Activated T-cell treated with anti-CD3 and anti-CD28 coated beads for 1 hour (primary cell): ENCODE measurements around the gene HEG1.
"Not testable (repeated sequence)": the region's sequence is repeated elsewhere in the genome, so short reads cannot be mapped to it uniquely, and the experiment has no call there.

Experiments
- DNase-seq: peaks from one replicate; pipeline ENCODE4 v3.0.0-alpha.2; 2020; ENCODE audit warnings: low read depth

HEG1 gene

DNA sequence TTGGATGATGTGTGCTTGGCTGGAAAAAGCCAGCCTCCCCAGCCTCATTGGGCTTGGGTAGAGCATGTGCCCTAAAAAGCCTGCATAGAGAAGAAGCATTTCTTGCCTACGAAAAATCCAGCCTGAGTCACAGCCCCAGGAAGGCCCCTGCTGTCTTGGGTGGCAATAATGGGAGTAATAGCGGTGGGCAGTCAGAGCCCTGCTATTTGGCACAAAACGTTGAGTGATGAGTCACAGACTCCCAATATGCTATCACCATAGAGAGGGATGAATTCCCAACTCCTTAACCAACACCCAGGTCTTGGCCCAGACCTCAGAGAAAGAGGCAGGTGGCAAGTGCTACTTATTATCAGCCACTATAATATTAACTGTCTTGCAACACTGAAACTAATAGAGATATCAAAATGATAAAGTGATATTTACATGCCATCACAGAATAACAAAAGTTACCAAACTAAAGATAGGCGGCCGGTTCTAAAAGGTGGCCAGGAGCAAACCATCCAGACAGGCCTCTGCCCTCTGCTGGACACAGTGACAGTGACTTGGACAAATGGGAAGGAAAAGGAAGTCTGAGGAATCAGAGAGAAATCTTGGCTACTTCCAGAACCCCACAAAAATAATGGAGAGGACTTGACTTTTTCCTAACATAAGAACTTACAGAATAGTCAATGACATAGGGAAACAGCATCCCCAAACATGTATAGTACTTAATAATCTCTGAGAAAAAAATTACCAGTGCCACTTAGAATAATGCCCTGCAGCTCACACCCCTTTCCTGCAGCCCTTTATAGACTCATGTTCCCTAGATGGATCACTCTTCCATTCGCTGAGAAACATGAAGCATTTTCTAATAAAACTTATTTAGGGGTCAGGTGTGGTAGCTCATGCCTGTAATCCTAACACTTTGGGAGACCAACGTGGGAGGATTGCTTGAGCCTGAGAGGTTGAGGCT is 69.3 kb downstream of the HEG1 start:
- no peak for DNase-seq

DNA sequence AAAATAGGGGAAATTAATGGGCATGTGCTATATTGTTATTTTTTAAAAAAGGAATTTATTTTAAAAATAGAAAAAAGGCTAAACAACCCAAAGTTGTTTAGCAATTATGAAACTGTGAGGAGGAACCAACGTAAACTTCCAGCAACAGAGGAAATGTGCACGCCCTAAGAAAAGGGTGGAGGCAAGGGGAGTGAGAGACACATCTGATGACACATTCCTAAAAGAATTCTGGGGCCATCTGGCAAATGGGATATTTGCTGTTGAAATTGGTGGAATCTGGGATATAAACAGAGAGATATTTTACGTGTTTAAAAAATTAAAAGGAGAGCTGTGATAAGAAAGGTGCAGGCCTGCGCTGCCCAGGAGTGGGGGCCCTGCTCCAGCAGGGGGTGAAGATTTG is 70.4 kb downstream of the HEG1 start:
- no peak for DNase-seq

- DNase-seq = no peak
Measured at GRCh38 chr3:124984754-124985153, 71.0 kb downstream of the HEG1 start.

DNA sequence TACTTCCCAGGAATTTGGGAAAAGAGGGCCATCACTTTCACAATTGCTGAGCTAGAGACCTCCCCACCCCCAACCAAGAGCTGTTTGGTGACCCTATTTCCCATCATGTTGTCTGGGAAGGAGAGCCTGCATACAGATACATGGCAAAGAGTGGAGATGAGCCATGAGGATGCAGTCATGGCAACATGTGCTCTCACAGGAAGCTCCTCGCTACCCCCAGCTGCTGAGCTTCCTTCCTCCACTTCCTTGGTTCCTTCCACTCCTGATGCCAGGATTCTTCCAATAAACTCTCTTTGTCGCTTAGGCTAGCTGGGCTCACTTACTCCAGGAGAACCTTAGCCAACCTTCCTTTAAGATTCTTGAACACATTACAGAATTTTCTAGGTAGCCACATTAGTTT is 72.9 kb downstream of the HEG1 start:
- no peak for DNase-seq

DNA sequence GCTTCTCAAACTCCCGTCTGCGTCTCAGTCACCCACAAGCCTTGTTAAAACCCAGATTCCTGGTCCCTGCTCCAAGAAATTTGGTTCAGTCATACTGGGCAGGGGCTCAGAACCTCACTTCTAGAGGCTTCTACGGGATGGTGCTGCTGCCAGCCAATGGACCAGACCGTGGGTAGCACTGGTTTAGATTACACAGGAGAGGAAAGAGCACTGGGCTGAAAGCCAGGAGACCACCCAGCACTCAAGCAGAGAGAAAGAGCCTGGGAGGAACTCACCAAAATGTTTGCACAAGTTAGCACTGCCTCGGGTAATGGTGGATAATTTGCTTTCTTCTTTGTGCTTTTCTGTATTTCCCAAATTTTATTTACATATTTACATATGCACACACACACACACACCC is 74.3 kb downstream of the HEG1 start:
- DNase-seq = no peak

DNA sequence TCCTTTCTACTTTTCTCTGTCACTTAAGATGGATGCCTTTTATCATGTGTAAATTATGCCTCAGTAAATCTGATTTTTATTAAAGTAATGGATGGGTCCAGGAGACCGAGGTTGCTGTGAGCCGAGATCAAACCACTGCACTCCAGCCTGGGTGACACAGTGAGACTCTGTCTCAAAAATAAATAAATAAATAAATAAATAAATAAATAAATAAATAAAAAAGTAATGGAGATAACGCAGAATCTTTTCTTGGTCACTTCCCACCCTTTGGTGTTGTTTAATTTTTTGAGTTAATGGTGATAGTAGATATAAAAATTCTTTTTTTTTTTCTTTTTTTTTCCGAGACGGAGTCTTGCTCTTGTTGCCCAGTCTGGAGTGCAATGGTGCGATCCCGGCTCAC is 77.2 kb downstream of the HEG1 start:
- no peak for DNase-seq

- no peak for DNase-seq
Measured at GRCh38 chr3:124976383-124976782, 79.4 kb downstream of the HEG1 start.

GRCh38 chr3:124974691-124975090 is 81.1 kb downstream of the HEG1 start:
- DNase-seq = no peak

DNA sequence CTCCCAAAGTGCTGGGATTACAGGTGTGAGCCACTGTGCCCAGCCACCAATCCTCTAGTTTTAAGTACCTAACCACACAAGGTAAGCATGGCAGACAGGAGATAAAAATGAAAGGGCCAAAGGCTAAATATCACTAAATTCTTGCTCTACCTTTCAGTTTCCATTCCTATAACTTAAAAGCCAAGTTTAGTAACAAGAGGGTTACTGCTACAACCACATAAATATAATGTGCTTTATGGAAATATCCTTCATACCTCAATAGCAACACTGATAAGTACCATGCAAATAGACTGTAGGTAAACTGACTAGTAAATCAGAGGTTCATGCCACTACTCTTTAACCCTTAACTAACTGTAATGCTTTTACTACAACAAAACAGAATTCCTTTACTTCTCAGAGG is 82.5 kb downstream of the HEG1 start:
- no peak for DNase-seq

- no peak for DNase-seq
Measured at GRCh38 chr3:124972457-124972856, 83.3 kb downstream of the HEG1 start.

DNA sequence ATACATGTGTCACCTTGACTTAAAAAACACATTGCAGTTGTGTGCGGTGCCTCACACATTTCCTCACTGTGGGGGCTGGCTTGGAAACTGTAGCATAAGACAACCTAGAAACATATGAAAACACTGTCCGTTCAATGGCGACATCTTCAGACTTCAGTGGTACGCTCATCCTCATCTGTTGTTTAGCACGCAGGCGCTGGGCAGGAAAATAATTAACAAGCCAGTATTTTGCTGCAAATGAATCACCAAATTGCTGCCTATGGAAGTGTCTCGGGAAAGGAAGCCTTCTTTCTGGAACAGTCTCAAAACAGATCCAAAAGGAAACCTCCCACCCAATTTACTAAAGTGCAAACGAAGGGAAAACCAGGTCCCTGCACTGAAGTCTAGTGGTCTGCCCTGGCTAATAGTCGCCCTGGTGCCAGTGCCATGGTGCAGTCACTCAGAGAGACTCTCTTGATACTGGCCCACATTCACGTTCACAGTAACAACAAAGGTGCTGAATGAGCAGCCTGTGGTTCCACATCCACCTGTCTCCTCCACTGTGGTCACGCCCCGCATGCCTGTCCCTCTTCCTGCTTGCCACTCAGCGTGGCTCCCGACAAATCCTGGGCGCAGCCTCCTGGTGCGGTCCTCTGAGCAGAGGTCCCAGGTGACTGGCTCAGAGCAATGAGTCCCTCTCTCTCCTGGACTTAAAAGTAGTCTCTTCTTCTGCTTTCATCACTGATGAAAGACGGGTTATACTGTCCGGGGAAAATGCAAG is 85.7 kb downstream of the HEG1 start:
- no peak for DNase-seq

DNA sequence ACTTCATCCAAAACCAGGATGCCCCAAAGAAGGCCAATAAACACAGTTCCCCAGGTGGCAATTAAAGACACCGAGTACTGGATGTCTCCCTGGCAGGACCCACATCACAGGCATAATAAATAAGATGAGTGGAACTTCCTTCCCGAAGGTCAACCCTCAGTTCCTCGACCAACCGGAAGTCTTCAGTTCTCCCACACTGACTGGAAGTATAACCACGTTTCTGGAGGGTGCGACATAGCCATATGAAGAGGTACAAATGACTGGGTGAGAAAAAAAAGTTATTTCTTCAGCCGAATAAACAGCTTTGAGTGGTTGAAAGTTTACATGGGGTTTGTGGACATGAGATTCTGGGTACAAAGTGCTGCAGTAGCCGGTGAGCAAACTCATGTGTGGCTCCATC is 86.6 kb downstream of the HEG1 start:
- DNase-seq = no peak

- no peak for DNase-seq
Measured at GRCh38 chr3:124967964-124968363, 87.8 kb downstream of the HEG1 start.

DNA sequence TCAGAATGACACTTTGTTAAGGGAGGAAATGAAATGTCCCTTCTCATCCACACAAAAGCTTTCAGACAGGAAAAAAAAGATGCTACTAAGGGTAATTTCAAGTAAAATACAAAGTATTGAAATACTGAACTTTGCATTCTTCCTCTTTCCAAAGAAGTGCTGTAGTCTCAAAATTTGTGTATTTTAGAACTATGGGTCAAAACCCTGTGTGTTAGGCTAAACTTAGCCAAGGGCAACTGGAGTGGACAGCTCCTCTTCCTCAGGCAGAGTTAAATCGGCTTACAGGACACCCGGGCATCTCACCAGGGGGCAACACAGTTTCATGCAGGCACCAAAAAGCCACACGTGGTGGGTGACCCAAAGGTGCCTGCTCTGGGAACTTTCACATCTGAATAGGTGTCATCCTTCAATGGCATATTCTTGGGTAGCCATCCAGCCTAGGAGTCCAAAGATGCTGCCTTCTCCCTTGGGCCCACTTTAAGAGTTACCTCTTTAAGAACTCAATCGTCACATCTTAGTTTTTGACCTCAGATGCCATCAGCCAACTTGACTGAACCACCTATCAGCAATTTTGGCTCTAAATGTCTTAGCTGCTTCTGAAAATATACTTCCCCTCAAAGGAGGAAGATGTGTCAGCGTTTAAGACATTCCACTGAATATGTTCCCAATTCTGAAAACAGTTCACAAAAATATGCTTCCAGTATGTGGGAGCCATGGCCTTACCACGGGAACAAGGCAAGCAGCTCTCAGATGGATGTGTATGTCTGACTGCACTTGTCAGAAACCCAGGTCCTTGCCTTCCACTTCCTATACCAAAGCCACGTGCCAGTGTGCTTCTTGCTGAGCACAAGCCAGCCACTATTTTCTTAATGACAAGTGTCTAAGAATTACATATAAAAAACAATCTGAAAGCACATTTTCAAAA is 89.0 kb downstream of the HEG1 start:
- no peak for DNase-seq

DNA sequence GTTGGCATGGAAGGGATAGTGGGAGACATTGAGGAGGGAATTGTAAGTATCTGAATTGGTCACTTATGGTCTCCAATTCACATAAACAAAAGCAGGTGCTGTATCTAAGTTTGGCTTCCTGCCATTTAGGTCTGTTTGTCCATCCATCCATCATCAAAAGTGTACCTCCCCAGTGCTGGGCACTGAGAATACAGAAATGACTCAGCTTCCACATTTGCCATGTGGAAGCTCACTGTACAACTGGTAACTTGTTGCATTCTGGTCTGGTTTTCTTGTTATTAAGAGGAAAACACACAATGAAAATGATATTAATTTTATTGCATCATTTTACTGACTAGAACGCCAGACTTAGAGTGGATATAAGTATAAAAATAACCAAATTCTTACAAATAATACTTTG is 90.4 kb downstream of the HEG1 start:
- DNase-seq = no peak

DNA sequence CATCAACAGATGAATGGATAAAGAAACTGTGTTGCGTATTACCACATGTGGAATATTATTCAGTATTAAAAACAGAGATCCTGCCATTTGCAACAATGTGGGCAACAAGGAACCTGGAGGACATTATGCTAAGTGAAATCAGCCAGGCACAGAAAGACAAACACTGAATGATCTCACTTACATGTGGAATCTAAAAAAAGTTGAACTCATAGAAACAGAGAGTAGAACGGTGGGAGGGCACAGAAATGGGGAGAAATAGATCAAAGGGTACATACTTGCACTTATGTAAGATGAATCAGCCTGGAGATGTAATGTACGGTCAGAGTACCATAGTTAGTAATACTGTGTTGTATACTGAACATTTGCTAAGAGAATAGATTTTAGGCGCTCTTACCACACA is 91.4 kb downstream of the HEG1 start:
- DNase-seq = no peak

DNA sequence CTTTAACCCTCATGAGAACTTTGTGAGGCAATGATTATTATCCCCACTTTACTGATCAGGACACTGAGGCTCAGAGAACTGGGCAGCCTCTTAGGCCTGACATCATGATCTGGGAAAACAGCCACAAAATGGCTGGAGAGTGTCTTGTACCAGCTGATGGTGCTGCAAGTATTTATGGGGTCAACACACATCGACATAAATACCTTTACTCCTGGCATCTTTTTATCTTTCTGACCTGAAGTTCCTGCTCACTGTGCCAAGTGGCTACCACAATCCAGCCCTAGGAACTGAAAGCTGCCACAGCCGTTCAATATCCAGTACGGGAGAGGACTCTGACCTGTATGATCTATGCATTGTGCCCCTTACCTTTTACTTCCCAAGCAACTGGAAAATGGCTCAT is 92.0 kb downstream of the HEG1 start:
- DNase-seq = no peak

GRCh38 chr3:124962403-124962940 is 93.3 kb downstream of the HEG1 start:
- no peak for DNase-seq

DNA sequence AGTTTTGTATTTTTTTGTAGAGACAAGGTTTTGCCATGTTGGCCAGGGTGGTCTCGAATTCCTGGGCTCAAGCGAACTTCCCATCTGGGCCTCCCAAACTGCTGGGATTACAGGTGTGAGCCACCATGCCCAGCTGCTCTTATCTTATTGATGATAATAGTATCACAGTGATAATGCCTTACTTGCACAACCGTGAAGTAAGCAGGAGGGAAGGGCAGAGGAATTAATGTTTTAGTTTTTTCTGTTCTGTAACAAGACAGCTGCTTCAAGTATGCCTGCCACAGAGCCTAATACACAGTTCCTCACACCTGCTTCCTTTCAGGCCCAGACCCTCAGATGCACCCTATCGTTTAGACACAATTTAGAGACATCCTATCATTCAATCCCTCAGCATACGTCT is 95.1 kb downstream of the HEG1 start:
- no peak for DNase-seq

- DNase-seq = no peak
Measured at GRCh38 chr3:124960105-124960504, 95.7 kb downstream of the HEG1 start.

DNA sequence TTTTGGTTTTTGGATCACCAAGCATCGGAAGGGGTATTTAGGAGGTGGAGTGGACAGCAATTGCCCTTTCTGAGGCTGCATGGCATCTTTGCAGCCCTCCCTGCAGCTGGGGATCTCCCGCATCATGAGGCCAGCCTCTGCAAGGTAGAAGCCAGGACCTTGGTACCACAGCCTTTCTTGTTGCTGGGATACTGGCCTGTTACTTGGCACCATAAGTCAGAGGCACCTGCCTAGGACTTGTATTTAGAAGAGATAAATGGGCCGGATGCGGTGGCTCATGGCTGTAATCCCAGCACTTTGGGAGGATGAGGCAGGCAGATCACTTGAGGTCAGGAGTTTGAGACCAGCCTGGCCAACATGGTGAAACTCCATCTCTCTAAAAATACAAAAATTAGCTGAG is 97.8 kb downstream of the HEG1 start:
- DNase-seq = not testable (repeated sequence)

DNA sequence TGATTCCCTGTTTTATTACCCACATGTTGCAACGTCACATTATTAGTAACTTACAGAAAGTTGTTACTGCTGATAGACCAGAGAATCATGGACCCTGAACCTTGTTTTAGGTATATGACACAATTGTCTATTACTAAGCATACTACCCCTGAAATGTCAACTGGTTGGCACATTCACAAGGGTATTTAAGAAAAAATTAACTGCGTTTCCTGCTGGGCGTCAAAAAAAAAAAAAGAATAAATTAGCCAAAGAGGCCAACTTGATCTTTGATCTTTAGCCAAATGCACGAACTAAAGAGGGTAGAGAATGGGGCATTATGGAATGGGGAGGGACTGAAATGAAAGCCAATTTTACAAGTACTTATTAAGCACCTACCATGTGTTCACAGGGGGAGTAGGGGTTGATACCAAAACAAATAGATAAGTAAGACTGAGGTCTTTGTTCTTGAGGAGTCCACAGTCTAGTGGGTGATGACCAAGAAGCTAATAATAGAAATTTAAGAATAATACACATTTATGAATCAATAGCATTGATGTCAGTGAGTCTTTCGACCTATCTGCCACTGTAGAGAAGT is 103.4 kb downstream of the HEG1 start:
- DNase-seq = no peak
